Ishikawa (cell line): Measurements from ENCODE around the gene PLP2.

Experiments
- CEBPB ChIP-seq: IDR thresholded peaks from 2 replicates; pipeline ENCODE4 v1.6.1; 2012
- CREB1 ChIP-seq: IDR thresholded peaks from 2 replicates; pipeline ENCODE4 v1.6.1; 2012; ENCODE audit warnings: low read depth
- EGR1 ChIP-seq: IDR thresholded peaks from 2 replicates; pipeline ENCODE4 v1.6.1; 2012
- EP300 ChIP-seq: IDR thresholded peaks from 2 replicates; pipeline ENCODE4 v1.6.1; 2012; ENCODE audit warnings: borderline replicate concordance
- FOXM1 ChIP-seq: IDR thresholded peaks from 2 replicates; pipeline ENCODE4 v1.6.1; 2012; ENCODE audit warnings: low read depth, borderline replicate concordance
- MAX ChIP-seq: IDR thresholded peaks from 2 replicates; pipeline ENCODE4 v1.6.1; 2012
- NFIC ChIP-seq: IDR thresholded peaks from 2 replicates; pipeline ENCODE4 v1.6.1; 2012
- RAD21 ChIP-seq: IDR thresholded peaks from 2 replicates; pipeline ENCODE4 v1.6.1; 2012; ENCODE audit warnings: low read depth
- TAF1 ChIP-seq: IDR thresholded peaks from 2 replicates; pipeline ENCODE4 v1.6.1; 2012; ENCODE audit warnings: low read depth, mild to moderate bottlenecking
- TCF12 ChIP-seq: IDR thresholded peaks from 2 replicates; pipeline ENCODE4 v1.6.1; 2012; ENCODE audit warnings: low read depth
- TEAD4 ChIP-seq: IDR thresholded peaks from 2 replicates; pipeline ENCODE4 v1.6.1; 2012
- USF1 ChIP-seq: IDR thresholded peaks from 2 replicates; pipeline ENCODE4 v1.6.1; 2012
- YY1 ChIP-seq: IDR thresholded peaks from 2 replicates; pipeline ENCODE4 v1.6.1; 2012; ENCODE audit warnings: low read depth
- ZBTB7A ChIP-seq: IDR thresholded peaks from 2 replicates; pipeline ENCODE4 v1.6.1; 2012; ENCODE audit warnings: low read depth
- TF ChIP-seq, protein P1 (sequence below): IDR thresholded peaks from 2 replicates; pipeline ENCODE4 v1.6.1; 2012; ENCODE audit warnings: low read depth, mild to moderate bottlenecking

Gene PLP2

DNA sequence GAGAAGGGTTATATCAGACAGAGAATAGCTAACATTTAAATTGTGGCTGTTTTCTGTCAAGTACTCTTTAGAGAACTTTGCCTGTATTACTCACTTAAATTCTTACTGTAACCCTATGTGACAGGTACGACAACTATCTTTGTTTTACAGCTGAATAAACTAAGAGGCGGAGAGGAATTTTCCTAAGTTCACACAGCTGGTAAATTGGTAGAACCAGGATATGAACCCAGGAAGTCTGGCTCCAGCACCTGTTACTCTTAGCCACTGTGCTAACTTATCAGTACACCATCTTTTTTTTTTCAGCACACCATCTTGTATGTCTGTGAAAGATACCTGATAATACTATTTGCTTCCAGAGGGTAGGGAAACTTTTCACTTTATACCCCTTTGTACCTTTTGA is 30.3 kb downstream of the PLP2 start:
- TF ChIP-seq MAX: no peak
- TF ChIP-seq TCF12: no peak
- no peak for TF ChIP-seq ZBTB7A
- TF ChIP-seq TAF1: no peak
- no peak for TF ChIP-seq NFIC
- no peak for TF ChIP-seq TEAD4
- TF ChIP-seq YY1: no peak
- TF ChIP-seq CEBPB: no peak
- TF ChIP-seq EP300: no peak
- TF ChIP-seq, protein P1, sequence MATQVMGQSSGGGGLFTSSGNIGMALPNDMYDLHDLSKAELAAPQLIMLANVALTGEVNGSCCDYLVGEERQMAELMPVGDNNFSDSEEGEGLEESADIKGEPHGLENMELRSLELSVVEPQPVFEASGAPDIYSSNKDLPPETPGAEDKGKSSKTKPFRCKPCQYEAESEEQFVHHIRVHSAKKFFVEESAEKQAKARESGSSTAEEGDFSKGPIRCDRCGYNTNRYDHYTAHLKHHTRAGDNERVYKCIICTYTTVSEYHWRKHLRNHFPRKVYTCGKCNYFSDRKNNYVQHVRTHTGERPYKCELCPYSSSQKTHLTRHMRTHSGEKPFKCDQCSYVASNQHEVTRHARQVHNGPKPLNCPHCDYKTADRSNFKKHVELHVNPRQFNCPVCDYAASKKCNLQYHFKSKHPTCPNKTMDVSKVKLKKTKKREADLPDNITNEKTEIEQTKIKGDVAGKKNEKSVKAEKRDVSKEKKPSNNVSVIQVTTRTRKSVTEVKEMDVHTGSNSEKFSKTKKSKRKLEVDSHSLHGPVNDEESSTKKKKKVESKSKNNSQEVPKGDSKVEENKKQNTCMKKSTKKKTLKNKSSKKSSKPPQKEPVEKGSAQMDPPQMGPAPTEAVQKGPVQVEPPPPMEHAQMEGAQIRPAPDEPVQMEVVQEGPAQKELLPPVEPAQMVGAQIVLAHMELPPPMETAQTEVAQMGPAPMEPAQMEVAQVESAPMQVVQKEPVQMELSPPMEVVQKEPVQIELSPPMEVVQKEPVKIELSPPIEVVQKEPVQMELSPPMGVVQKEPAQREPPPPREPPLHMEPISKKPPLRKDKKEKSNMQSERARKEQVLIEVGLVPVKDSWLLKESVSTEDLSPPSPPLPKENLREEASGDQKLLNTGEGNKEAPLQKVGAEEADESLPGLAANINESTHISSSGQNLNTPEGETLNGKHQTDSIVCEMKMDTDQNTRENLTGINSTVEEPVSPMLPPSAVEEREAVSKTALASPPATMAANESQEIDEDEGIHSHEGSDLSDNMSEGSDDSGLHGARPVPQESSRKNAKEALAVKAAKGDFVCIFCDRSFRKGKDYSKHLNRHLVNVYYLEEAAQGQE: no peak
- no peak for TF ChIP-seq CREB1
- TF ChIP-seq FOXM1: no peak
- no peak for TF ChIP-seq USF1
- no peak for TF ChIP-seq RAD21
- TF ChIP-seq EGR1: no peak

DNA sequence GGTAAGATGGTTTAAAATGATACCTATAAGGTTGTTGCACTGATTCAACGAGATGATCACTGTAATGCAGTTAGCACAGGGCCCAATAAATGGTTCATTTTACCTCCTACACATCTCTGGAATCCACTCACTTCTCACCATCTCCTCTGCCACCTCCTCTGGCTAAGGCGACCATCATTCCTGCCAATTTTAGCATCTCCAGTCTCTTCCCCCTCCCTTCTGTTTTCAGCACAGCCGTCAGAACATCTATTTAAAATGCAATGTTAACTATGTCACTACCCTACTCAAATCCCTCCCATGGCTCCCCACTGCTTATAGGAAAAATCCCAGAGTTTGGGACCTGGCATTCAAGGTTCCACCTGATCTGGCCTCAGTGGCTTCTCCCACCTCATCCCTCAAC is 31.8 kb downstream of the PLP2 start:
- TF ChIP-seq CREB1 (no peak), TCF12 (no peak), FOXM1 (no peak), MAX (no peak), TAF1 (no peak), EGR1 (no peak), EP300 (no peak), RAD21 (no peak), TEAD4 (no peak), CEBPB (no peak), ZBTB7A (no peak), YY1 (no peak)
- TF ChIP-seq, protein P1: no peak

- TF ChIP-seq YY1: no peak
These were observed 32.3 kb downstream of the PLP2 start for GRCh38 chrX:49204017-49204416.

DNA sequence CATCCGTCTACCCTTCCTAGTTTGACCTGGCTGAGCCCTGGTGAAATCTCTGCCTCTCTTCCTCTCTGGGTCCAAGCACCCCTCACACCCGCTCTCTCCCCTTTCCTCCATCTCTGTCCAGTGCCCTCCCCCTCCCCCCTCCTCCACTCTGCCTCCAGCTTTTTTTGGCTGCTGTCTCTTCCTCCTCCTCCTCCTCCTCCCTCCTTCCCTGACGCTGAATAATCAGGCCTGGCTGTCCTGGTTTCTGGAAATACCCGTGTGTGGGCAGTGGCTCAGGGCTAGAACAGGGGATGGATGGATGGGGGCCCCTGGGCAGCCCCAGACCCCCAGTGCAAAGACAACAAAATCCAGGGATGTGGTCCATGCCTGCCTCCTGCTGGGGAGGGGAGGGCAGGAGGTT is 33.0 kb downstream of the PLP2 start:
- no peak for TF ChIP-seq FOXM1
- TF ChIP-seq, protein P1: no peak

GRCh38 chrX:49205443-49205842 is 33.7 kb downstream of the PLP2 start:
- TF ChIP-seq FOXM1: no peak
- no peak for TF ChIP-seq NFIC
- TF ChIP-seq ZBTB7A: no peak
- no peak for TF ChIP-seq CEBPB
- TF ChIP-seq TCF12: no peak
- TF ChIP-seq RAD21: no peak
- no peak for TF ChIP-seq TAF1
- TF ChIP-seq USF1: no peak
- no peak for TF ChIP-seq CREB1
- TF ChIP-seq TEAD4: no peak
- no peak for TF ChIP-seq EP300
- no peak for TF ChIP-seq MAX
- TF ChIP-seq YY1: no peak
- TF ChIP-seq EGR1: no peak
- TF ChIP-seq, protein P1: no peak
